Prostate gland (tissue), 2 donors: ENCODE data around the gene TPSB2. TPM values are rescaled to one million over a fixed set of nuclear protein-coding genes. Genes with fewer than 3 reads are reported as not detected.
"Not testable (repeated sequence)": the region's sequence is repeated elsewhere in the genome, so short reads cannot be mapped to it uniquely, and the experiment has no call there.

Source experiments
- DNase-seq: peaks from one replicate; pipeline ENCODE4 v3.0.0-alpha.2; 2019; ENCODE audit warnings: low spot score
- H3K27ac ChIP-seq, 2 donors: fragments of 200-600 bp; sonication (generic); 2 replicates each; pipeline ENCODE4 v1.5.1; 2017 to 2019
- H3K27me3 ChIP-seq: fragments of 200-600 bp; sonication (generic); replicated peaks from 2 replicates; pipeline ENCODE4 v1.5.1; 2019; ENCODE audit not compliant: insufficient read depth
- H3K36me3 ChIP-seq, 2 donors: fragments of 200-600 bp; sonication (generic); 1 replicate in 1 of 2; 2 replicates in 1 of 2; pipeline versions ENCODE4 v1.5.1 to v1.8.1; 2017 to 2019
- H3K4me1 ChIP-seq: fragments of 200-600 bp; sonication (generic); replicated peaks from 2 replicates; pipeline ENCODE4 v1.5.1; 2019
- H3K4me3 ChIP-seq, 2 donors: fragments of 200-600 bp; sonication (generic); 2 replicates each; pipeline ENCODE4 v1.5.1; 2017 to 2019
- H3K9me3 ChIP-seq: fragments of 200-600 bp; sonication (generic); 2 replicates; pipeline ENCODE4 v1.5.1; 2017
- CTCF ChIP-seq, 4 experiments: fragments of 200-600 bp in 2 of 4; fragments of 450-650 bp in 2 of 4; sonication (generic) in 2 of 4; IDR thresholded peaks; 1 replicate in 3 of 4; 2 replicates in 1 of 4; pipeline ENCODE4 v1.5.1; 2016 to 2019; ENCODE audit warnings: antibody characterized with exemption in 4 of 4, mild to moderate bottlenecking in 2 of 4, moderate library complexity in 2 of 4
- POLR2A ChIP-seq: fragments of 450-650 bp; IDR thresholded peaks from one replicate; pipeline ENCODE4 v1.6.1; 2016; ENCODE audit warnings: antibody characterized with exemption, mild to moderate bottlenecking
- POLR2AphosphoS5 ChIP-seq: sonication (generic); formaldehyde crosslinking; IDR thresholded peaks from one replicate; pipeline ENCODE4 v1.6.1; 2017; ENCODE audit warnings: antibody characterized with exemption
- WGBS: methylation state at CpG from one replicate; pipeline ENCODE4 v1.1.5; 2018; 5-methylcytosine and 5-hydroxymethylcytosine counted together
- intact Hi-C: fragments of 100-400 bp; cut with DNase I; formaldehyde crosslinking; loops from one replicate; pipeline ENCODE4 v1.14.2; 2022
- total RNA-seq, 2 donors: library from RNA; depleted of rRNA; stranded (reverse); fragments of >200 nt; gene quantifications; one replicate each; pipeline ENCODE4 v1.1.0, GENCODE V29; 2016

Gene TPSB2
- total RNA-seq, 2 donors from 2014 or later, result 31.8 to 78.7 TPM

- Histone ChIP-seq H3K36me3 (no peaks in the 10 kb centered on the region), H3K27ac (no peak overlapping the region), H3K27me3 (no peaks in the 10 kb centered on the region), H3K4me3 (no peak overlapping the region), H3K4me1 (no peaks in the 10 kb centered on the region), H3K9me3 (no peaks in the 10 kb centered on the region)
- TF ChIP-seq POLR2AphosphoS5 (no peak), CTCF (IDR thresholded peaks at IDR 0.05) (peak in 1 of 4 experiments; percentile 9)
- 52% methylated on average over 28 of the region's 32 CpGs for WGBS
- intact Hi-C loops, result no loop called here
- peak; percentile 32 for DNase-seq
Observed at GRCh38 chr16:1188432-1189189, 41.4 kb downstream of the TPSB2 start.

- intact Hi-C loops, H3K27me3 ChIP-seq, H3K27ac ChIP-seq, H3K9me3 ChIP-seq, H3K4me3 ChIP-seq, DNase-seq, H3K36me3 ChIP-seq, H3K4me1 ChIP-seq: not testable (repeated sequence)
- 90% methylated on average over 64 of the region's 86 CpGs for WGBS
Observed at GRCh38 chr16:1185460-1186207, 44.4 kb downstream of the TPSB2 start.

- DNase-seq, result no peak
- intact Hi-C loops, result no loop called here
Observed at GRCh38 chr16:1184980-1185379, 45.0 kb downstream of the TPSB2 start.

GRCh38 chr16:1184156-1184868 is 45.7 kb downstream of the TPSB2 start:
- intact Hi-C loops, result no loop called here
- Histone ChIP-seq H3K9me3 (no peaks in the 10 kb centered on the region), H3K4me1 (no peaks in the 10 kb centered on the region), H3K27ac (no peak overlapping the region), H3K27me3 (no peaks in the 10 kb centered on the region), H3K36me3 (no peaks in the 10 kb centered on the region), H3K4me3 (no peak overlapping the region)
- DNase-seq, result no peak
- WGBS, result 75% methylated on average over 26 of the region's 26 CpGs
- TF ChIP-seq CTCF (IDR thresholded peaks at IDR 0.05) (no peak), POLR2AphosphoS5 (no peak), POLR2A (no peak)

More at GRCh38 chr16:1184980-1185379, 45.0 kb downstream of the TPSB2 start:
- WGBS, result 97% methylated on average over 18 of the region's 18 CpGs
- Histone ChIP-seq H3K36me3 (no peaks in the 10 kb centered on the region), H3K9me3 (no peaks in the 10 kb centered on the region), H3K4me1 (no peaks in the 10 kb centered on the region), H3K27ac (no peak overlapping the region), H3K4me3 (no peak overlapping the region), H3K27me3 (no peaks in the 10 kb centered on the region)
- TF ChIP-seq POLR2A (no peak), POLR2AphosphoS5 (no peak), CTCF (IDR thresholded peaks at IDR 0.05) (no peak)
